ENCODE data around the gene TNFAIP8L3. TPM values are rescaled to one million over a fixed set of nuclear protein-coding genes. Genes with fewer than 3 reads are reported as not detected.

The TNFAIP8L3 gene
- total and polyA plus RNA-seq, 9 of the 15 experiments (the other 6 are each of a cell fraction or from before 2014, with no cell fraction given): 0.13 TPM; not detected in 8

DNA sequence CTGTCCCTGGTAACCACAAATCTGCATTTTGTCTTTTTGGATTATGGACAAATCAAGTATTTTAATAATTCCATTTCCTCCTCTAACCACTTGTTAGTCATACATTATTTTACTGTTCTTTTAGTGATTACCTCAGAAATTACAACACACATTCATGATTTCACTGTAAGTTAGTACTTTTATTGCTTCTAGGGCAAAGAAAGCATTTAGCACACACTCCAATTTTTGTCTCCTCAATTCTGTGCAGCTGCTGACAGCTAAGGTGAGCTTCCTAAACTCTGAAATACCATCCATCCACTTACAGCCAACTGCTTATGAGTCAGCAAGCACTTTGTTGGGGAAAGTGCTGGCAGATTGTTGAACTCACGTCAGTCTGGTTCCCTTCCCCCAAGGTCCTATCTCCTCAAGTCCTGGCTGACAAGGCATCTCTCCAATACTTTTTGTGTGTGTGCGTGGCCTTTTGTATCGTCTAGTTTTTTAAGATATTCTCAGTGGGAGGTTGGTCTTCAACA lies 49.4 kb upstream of the TNFAIP8L3 start (continued):
- TF ChIP-seq, protein P1, sequence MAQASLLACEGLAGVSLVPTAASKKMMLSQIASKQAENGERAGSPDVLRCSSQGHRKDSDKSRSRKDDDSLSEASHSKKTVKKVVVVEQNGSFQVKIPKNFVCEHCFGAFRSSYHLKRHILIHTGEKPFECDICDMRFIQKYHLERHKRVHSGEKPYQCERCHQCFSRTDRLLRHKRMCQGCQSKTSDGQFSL (CRISPR knock-in tag; IDR thresholded peaks at IDR 0.05): no peak
- TF ChIP-seq, protein P1 (tag; IDR thresholded peaks at IDR 0.05): no peak
- TF ChIP-seq HLTF (IDR thresholded peaks at IDR 0.05) (no peak), FOXP4 (CRISPR knock-in tag; IDR thresholded peaks at IDR 0.05; ENCODE audit: borderline replicate concordance) (no peak), ZBTB43 (CRISPR knock-in tag; IDR thresholded peaks at IDR 0.05) (no peak), SAFB2 (IDR thresholded peaks at IDR 0.05; ENCODE audit: borderline replicate concordance, low read depth, low read length, severe bottlenecking) (no peak), SRSF1 (IDR thresholded peaks at IDR 0.05; ENCODE audit: low read depth, low read length) (no peak), ZNF75A (CRISPR knock-in tag; IDR thresholded peaks at IDR 0.05) (no peak), IRF2 (CRISPR knock-in tag; IDR thresholded peaks at IDR 0.05) (no peak), ZNF24 (IDR thresholded peaks at IDR 0.05) (no peak), HDGF (IDR thresholded peaks at IDR 0.05) (no peak), HCFC1 (IDR thresholded peaks at IDR 0.05; ENCODE audit: low read depth, low read length) (no peak), TGIF2 (CRISPR knock-in tag; IDR thresholded peaks at IDR 0.05) (no peak), MTA3 (IDR thresholded peaks at IDR 0.05; ENCODE audit: borderline replicate concordance) (no peak), RBM15 (IDR thresholded peaks at IDR 0.05; ENCODE audit: insufficient read depth, low read length) (no peak), GABPB2 (CRISPR knock-in tag; conservative IDR thresholded peaks at IDR 0.05) (no peak), MTF1 (CRISPR knock-in tag; IDR thresholded peaks at IDR 0.05; ENCODE audit: borderline replicate concordance) (no peak), XRCC5 (IDR thresholded peaks at IDR 0.05; ENCODE audit: low read depth, low read length) (no peak), ATF6 (CRISPR knock-in tag; IDR thresholded peaks at IDR 0.05) (no peak), SRSF9 (IDR thresholded peaks at IDR 0.05; ENCODE audit: borderline replicate concordance, low read depth, low read length) (no peak), ZKSCAN1 (IDR thresholded peaks at IDR 0.05; ENCODE audit: low read depth, low read length) (no peak), CREB1 (IDR thresholded peaks at IDR 0.05) (no peak), CREB1 (CRISPR knock-in tag; IDR thresholded peaks at IDR 0.05) (peak; percentile 26; the same call in 1 of the 2 replicates), LEF1 (IDR thresholded peaks at IDR 0.05) (0 out of 2 replicates have a peak, but pooled peaks have one; percentile 41)

All from K562 (cell line).